ENCODE results near the gene RIMBP2.
A peak's percentile ranks its signal among the peaks of the same experiment; 100 is the strongest.

RIMBP2 gene

DNA sequence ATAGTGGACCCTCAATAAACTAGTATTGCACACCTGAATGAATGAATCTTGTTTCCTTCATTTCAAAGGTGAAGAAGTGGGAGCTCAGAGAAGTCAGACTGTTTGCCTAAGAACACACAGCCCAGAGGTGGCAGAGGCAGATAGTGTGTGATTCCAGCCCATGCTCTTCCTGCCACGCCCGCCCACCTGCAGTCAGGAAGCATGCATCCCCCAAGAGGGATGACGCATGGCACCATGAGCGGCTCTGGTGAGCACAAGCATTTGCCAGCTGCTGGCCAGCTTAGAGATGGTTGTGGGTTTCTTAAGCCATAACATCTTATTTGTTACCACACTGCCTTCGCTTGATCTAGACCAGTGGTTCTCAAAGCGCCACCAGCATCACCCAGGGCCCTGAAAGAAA lies 133.8 kb downstream of the RIMBP2 start:
- peak in 1 of 11 experiments; percentile 28; a peak in 1 of 22 replicates for TF ChIP-seq Cebpa-rat (IDR thresholded peaks at IDR 0.05)

DNA sequence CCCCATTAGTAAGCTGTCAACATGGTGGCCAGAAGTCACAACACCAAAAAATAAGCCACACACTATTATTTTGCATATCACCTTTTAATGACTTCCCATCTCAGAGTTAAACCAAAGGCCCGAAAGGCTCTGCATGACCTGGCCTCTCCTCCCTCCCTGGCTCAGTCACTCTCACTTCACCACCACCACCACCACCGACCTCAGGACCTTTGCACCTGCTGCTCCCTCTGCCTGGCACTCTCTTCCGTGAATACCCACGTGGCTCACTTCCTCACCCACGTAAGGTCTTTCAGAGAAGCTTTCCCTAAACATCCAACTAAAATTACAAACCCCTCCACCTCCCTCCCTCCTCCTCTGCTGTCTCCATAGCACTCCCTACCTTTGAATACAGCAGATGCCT lies 134.3 kb downstream of the RIMBP2 start:
- Histone ChIP-seq H3K27ac (no peak overlapping the region), H3K36me3 (no peaks in the 10 kb centered on the region), H3K27me3 (peaks cover 0 to 13% (median 0%) of the 10 kb centered on the region in 11 experiments; a peak in 6 of 22 replicates), H4K20me1 (no peaks in the 10 kb centered on the region), H3K4me3 (no peak overlapping the region), H3K9ac (no peak overlapping the region), H3K9me3 (replicated peaks in 1 of 11) (peaks cover 0 to 18% (median 14%) of the 10 kb centered on the region in 11 experiments; a peak in 11 of 22 replicates), H3K4me2 (peak overlapping the region in 2 of 11 experiments; percentile 50 to 51; a peak in 3 of 22 replicates), H3K4me1 (peaks cover 0 to 22% (median 11%) of the 10 kb centered on the region in 10 experiments; a peak in 15 of 20 replicates)
- TF ChIP-seq Cebpa-rat (IDR thresholded peaks at IDR 0.05), result no peak

More for the DNA sequence above, 133.8 kb downstream of the RIMBP2 start:
- Histone ChIP-seq H3K4me1 (peaks cover 0 to 17% (median 11%) of the 10 kb centered on the region in 10 experiments; a peak in 15 of 20 replicates), H3K9me3 (replicated peaks in 1 of 11) (peaks cover 0 to 18% (median 14%) of the 10 kb centered on the region in 11 experiments; a peak in 11 of 22 replicates), H3K4me3 (no peak overlapping the region), H4K20me1 (no peaks in the 10 kb centered on the region), H3K9ac (no peak overlapping the region), H3K4me2 (peak overlapping the region in 8 of 11 experiments; percentile 16 to 61 (median 50); a peak in 14 of 22 replicates), H3K36me3 (no peaks in the 10 kb centered on the region), H3K27me3 (peaks cover 0 to 13% (median 0%) of the 10 kb centered on the region in 11 experiments; a peak in 4 of 22 replicates), H3K27ac (no peak overlapping the region)

DNA sequence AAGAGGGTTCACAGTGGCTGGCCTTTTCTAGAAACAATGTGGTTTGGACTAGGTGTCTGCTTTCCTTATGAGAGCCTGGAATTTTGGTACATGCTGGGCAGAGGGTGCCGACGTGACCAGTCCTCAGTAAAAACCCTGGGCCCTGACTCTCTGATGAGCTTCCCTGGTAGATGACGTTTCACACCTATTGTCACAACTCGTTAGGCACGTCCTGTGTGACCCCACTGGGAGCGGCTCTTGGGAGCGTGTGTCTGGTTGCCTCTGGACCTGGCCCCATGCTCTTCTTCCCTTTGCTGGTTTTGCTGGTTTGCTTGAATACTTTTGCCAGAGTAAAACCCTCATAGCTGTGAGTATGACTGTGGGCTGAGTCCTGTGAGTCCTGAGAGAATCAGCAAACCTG lies 136.9 kb downstream of the RIMBP2 start:
- H3K36me3 ChIP-seq, result no peaks in the 10 kb centered on the region
- no peak overlapping the region for H3K27ac ChIP-seq
- TF ChIP-seq Cebpa-rat (IDR thresholded peaks at IDR 0.05), result no peak
- H3K9me3 ChIP-seq (replicated peaks in 1 of 11), result peaks cover 0 to 4% (median 0%) of the 10 kb centered on the region in 11 experiments; a peak in 2 of 22 replicates
- peaks cover 0 to 44% (median 31%) of the 10 kb centered on the region in 10 experiments; a peak in 16 of 20 replicates for H3K4me1 ChIP-seq
- H3K9ac ChIP-seq, result no peak overlapping the region
- H3K4me3 ChIP-seq, result no peak overlapping the region
- H3K27me3 ChIP-seq, result peaks cover 0 to 22% (median 5%) of the 10 kb centered on the region in 11 experiments; a peak in 7 of 22 replicates
- peaks cover 0 to under 1% (median 0%) of the 10 kb centered on the region in 11 experiments; a peak in 1 of 22 replicates for H4K20me1 ChIP-seq
- no peak overlapping the region for H3K4me2 ChIP-seq

DNA sequence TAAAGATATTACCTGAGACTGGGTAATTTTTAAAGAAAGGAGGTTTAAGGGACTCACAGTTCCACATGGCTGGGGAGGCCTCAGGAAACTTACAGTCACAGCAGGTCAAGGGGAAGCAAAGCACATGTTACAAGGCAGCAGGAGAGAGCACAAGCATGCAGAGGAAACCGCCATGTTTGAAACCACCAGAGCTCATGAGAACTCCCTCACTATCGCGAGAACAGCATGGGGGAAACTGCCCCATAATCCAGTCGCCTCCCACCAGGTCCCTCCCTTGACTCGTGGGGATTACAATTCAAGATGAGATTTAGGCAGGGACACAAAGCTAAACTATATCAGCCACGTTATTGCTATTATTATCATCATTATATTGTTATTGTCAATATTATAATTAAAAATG lies 138.7 kb downstream of the RIMBP2 start:
- Histone ChIP-seq H3K36me3 (no peaks in the 10 kb centered on the region), H3K27ac (no peak overlapping the region), H3K4me2 (peak overlapping the region in 1 of 11 experiments; percentile 53; a peak in 1 of 22 replicates), H3K4me3 (no peak overlapping the region), H3K27me3 (peaks cover 0 to 22% (median 6%) of the 10 kb centered on the region in 11 experiments; a peak in 9 of 22 replicates), H3K4me1 (peaks cover 5 to 53% (median 41%) of the 10 kb centered on the region in 10 experiments; a peak in 19 of 20 replicates), H4K20me1 (peaks cover 0 to 10% (median 0%) of the 10 kb centered on the region in 11 experiments; a peak in 6 of 22 replicates), H3K9me3 (replicated peaks in 1 of 11) (peaks cover 0 to 4% (median 0%) of the 10 kb centered on the region in 11 experiments; a peak in 2 of 22 replicates), H3K9ac (no peak overlapping the region)
- TF ChIP-seq Cebpa-rat (IDR thresholded peaks at IDR 0.05), result no peak

DNA sequence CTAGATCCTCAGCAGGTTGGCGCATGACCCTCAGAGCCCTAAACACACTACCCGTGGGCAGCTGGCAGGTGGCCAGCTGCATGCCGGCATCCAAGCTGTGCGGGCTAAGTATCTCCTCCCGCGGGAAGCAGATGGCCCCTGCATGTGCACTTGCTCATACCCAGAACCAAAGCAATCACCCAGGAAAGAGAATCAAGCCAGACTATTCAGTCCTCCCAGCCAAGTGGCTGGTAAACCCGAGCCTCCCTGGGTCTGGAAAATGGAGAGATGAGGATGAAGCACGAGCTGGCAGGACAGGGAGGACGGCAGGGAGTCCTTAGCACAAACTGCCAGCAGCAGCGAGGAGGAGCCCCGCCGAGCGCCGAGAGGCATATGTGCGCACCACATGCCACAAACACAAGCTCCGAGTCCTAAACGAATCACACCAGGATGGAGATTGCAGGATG lies 139.7 kb downstream of the RIMBP2 start:
- Histone ChIP-seq H3K4me2 (peak overlapping the region in 7 of 11 experiments; percentile 6 to 54 (median 48); a peak in 11 of 22 replicates), H3K27me3 (peaks cover 0 to 22% (median 6%) of the 10 kb centered on the region in 11 experiments; a peak in 9 of 22 replicates), H3K27ac (no peak overlapping the region), H4K20me1 (peaks cover 0 to 10% (median 0%) of the 10 kb centered on the region in 11 experiments; a peak in 6 of 22 replicates), H3K4me3 (no peak overlapping the region), H3K9me3 (replicated peaks in 1 of 11) (peaks cover 0 to 4% (median 0%) of the 10 kb centered on the region in 11 experiments; a peak in 1 of 22 replicates), H3K4me1 (peaks cover 12 to 59% (median 48%) of the 10 kb centered on the region in 10 experiments), H3K36me3 (no peaks in the 10 kb centered on the region), H3K9ac (no peak overlapping the region)
- no peak for TF ChIP-seq Cebpa-rat (IDR thresholded peaks at IDR 0.05)

DNA sequence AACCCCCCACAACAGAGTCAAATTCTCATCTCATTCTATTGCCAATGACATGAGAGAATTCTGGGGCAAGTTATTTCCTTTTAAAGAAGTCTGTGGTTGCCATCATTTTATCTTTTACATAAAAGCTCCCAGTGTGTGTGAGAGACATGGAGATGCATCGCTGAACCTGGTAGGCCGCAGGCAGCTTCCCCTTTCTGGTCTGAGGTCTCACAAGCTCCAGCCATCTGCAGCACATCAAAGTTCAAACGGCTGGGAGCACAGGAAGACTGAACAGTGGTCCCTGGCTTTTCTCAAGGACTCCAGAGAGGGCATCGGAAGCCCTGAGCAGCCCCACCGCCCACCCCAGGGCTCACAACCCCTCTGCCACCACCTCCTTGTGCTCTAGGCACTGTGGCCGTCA lies 141.7 kb downstream of the RIMBP2 start:
- H3K36me3 ChIP-seq, result no peaks in the 10 kb centered on the region
- H3K9me3 ChIP-seq (replicated peaks in 1 of 11), result peaks cover 0 to 4% (median 0%) of the 10 kb centered on the region in 11 experiments; a peak in 1 of 22 replicates
- peaks cover 0 to 10% (median 0%) of the 10 kb centered on the region in 11 experiments; a peak in 6 of 22 replicates for H4K20me1 ChIP-seq
- H3K27me3 ChIP-seq, result peaks cover 0 to 22% (median 6%) of the 10 kb centered on the region in 11 experiments; a peak in 9 of 22 replicates
- H3K9ac ChIP-seq, result no peak overlapping the region; a peak in 1 of 22 replicates
- no peak for TF ChIP-seq Cebpa-rat (IDR thresholded peaks at IDR 0.05)
- peak overlapping the region in 10 of 11 experiments; percentile 29 to 87 (median 76); a peak in 16 of 22 replicates for H3K4me2 ChIP-seq
- peak overlapping the region in 5 of 11 experiments; percentile 19 to 56 (median 38); a peak in 6 of 22 replicates for H3K27ac ChIP-seq
- H3K4me1 ChIP-seq, result peaks cover 31 to 79% (median 67%) of the 10 kb centered on the region in 10 experiments
- no peak overlapping the region for H3K4me3 ChIP-seq

DNA sequence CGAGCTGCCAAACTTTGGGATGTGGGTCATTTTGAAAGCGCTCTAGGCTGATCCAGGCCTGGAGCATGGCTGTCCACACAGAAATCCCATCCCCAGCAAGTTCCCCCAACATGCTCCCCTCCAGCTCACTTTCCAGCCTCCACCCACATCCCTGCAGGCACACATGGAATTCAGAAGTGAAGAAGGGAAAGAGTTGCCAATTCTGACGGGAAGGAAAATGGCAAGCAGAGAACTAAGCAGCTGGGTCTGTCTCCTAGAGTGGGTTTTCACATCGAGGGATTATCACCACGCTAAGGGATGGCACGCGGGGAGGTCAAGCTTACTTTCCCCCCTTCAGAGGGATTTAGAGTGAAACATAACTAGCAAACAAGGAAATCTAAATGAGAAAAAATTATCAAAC lies 142.3 kb downstream of the RIMBP2 start:
- peaks cover 0 to 10% (median 0%) of the 10 kb centered on the region in 11 experiments; a peak in 6 of 22 replicates for H4K20me1 ChIP-seq
- H3K9ac ChIP-seq, result no peak overlapping the region
- peaks cover 0 to 22% (median 8%) of the 10 kb centered on the region in 11 experiments; a peak in 9 of 22 replicates for H3K27me3 ChIP-seq
- TF ChIP-seq Cebpa-rat (IDR thresholded peaks at IDR 0.05), result no peak
- no peak overlapping the region for H3K4me3 ChIP-seq
- H3K9me3 ChIP-seq (replicated peaks in 1 of 11), result peaks cover 0 to 4% (median 0%) of the 10 kb centered on the region in 11 experiments; a peak in 1 of 22 replicates
- no peaks in the 10 kb centered on the region for H3K36me3 ChIP-seq
- peaks cover 34 to 85% (median 74%) of the 10 kb centered on the region in 10 experiments for H3K4me1 ChIP-seq
- peak overlapping the region in 9 of 11 experiments; percentile 38 to 87 (median 78); a peak in 18 of 22 replicates for H3K4me2 ChIP-seq
- H3K27ac ChIP-seq, result peak overlapping the region in 4 of 11 experiments; percentile 19 to 44 (median 36); a peak in 6 of 22 replicates

DNA sequence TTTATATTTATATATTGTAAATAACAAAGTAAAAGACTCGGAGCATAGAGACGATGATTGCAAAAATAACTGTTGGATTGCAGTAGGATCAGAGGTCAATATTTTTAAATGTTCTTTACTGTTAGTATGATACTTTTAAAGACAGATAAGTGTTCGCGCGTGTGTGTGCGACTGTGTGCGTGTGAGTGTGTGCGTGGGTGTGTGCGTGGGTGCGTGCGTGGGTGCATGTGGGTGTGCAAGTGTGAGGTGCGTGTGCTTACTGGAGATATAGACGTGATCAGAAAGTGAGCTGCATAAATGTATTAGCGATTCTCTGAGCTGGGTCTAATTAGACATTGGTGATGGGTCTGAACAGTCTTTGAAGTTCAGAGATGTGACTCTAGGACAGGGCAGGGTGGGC lies 142.9 kb downstream of the RIMBP2 start:
- Histone ChIP-seq H3K9me3 (replicated peaks in 1 of 11) (peaks cover 0 to 4% (median 0%) of the 10 kb centered on the region in 11 experiments; a peak in 1 of 22 replicates), H3K27ac (0 out of 22 replicates have a peak overlapping the region, but pooled peaks of 1 of the 11 experiments have one; percentile 44), H3K4me3 (no peak overlapping the region), H3K4me2 (peak overlapping the region in 9 of 11 experiments; percentile 56 to 87 (median 78); a peak in 17 of 22 replicates), H3K27me3 (peaks cover 0 to 18% (median 8%) of the 10 kb centered on the region in 11 experiments; a peak in 10 of 22 replicates), H3K4me1 (peaks cover 34 to 91% (median 79%) of the 10 kb centered on the region in 10 experiments), H3K36me3 (no peaks in the 10 kb centered on the region), H3K9ac (no peak overlapping the region), H4K20me1 (peaks cover 0 to 10% (median 0%) of the 10 kb centered on the region in 11 experiments; a peak in 6 of 22 replicates)
- TF ChIP-seq Cebpa-rat (IDR thresholded peaks at IDR 0.05), result no peak
